IPS DF 4.7 (cell line): ENCODE results near the gene STUM.

Source experiments
- DNase-seq: peaks from one replicate; pipeline ENCODE4 v3.0.0-alpha.2; 2013; ENCODE audit warnings: low spot score; ENCODE audit errors: extremely low read depth

The STUM gene

DNA sequence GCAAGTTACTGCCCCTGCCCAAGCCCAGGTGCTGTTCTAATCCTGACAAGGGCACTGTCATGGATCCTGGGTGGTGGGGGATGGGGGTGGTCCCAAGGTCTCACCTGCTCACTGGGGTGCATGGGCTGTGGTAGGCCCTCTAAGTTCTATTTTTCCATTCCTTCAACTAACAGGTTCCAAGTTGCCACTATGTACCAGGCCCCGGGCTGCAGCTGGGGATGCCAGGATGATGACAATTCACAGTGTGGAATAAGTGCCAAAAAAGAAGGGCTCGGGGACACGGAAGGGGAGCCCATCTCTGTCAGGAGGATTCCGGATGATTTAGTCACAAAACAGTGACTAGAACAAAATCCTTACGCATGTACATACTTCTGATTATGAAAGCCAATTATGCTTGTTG, 76.0 kb downstream of the STUM start:
- no peak for DNase-seq

DNA sequence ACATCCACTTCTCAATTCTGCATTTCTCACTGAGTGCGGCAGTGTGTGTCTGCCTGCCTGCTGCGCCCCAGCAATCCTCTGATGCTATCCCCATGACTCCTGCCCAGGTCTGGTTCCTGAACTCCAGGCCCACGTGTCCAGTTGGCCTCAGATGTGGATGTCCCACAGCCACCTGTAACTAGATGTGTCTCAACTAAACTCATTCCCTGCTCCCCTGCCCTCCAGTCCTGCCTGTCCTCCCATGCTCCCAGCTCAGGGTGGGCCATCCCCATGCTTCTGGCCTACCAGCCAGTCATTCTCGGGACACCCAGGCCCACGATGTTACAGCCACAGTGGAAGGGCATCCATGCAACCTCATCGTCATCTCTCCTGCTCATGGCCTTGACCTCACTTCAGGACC, 76.8 kb downstream of the STUM start:
- DNase-seq, result no peak

DNA sequence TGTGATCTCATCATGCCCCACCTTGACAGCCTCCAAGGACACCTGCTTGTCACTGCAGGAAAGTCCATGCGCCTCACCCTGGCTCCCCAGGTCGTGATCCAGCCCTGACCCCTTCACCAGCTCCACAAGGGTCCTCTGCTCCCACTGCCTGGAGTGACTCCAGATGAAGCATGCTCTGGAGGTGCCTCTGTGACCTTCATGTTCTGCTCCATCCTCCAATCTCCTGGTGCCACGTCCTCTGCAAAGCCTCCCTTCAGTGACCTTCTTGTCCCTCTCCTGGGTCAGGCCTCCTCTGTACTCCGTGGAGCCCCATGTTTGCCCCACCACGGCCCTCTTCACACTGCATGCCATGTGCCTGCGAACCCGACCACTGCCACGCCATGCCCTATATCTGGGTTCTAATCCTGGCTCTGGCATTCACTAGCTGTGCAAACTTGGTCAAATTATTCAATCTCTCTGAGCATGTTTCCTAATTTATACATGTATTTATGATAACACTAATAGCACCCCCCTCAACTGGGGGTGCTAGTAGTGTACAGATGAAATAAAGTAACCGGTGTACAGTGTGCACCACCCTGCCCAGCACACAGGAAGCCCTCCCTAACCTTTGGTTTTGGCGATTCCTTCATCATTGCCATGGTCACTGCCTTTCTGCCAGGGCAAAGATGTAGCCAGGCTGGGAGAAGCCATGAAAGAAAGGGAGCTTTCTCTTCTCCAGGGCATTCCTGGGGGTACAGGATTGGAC, 77.4 kb downstream of the STUM start:
- DNase-seq, result no peak

DNA sequence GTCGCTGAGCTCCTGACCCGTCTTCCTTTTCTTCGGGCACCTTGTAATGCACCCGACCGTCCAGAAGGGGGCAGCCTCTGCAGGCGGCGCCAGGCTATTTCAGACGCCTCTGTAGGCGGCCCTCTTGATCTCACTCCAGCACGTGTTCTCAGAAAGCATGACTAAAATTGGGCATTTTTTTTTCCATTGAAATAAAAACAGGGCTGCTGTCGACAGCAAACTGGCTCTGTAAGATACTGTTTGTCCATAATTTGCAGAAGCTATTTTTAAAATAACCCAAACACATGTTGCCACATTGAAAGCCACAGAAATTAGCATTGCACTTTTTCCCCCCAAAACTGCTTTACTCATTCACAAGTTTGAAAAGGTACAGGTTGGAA, 78.0 kb downstream of the STUM start:
- no peak for DNase-seq

DNA sequence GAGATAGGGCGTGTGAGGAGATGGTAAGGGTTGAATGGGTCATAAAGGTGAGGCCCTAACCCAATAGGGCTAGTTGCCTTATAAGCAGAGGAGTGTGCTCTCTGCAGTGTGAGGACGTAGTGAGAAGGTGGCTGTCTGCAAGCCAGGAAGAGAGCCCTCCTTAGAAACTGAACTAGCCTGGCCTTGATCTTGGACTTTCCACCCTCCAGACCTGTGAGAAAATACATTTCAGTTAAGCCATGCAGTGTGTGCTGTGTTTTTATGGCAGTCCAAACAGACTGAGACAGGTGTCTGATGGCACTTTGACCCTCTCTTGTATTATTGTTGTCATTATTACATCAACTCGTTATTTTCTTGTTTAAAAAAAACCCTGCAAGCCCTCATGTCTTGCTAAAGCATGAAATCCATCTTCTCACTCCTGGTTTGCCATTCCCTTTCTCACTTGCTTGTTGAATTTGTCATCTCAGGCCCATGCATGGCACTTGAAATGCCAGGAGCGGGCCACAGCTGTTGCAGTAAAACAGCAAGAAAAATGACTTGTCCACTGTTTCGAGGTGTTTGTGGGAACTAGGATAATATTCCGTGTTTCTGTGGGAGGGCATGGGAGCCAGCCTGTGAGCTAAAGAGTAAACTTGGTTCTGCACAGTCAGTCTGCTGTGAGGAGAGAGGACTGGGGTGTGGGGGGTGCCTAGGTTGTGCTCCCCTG, 78.6 kb downstream of the STUM start:
- no peak for DNase-seq

DNA sequence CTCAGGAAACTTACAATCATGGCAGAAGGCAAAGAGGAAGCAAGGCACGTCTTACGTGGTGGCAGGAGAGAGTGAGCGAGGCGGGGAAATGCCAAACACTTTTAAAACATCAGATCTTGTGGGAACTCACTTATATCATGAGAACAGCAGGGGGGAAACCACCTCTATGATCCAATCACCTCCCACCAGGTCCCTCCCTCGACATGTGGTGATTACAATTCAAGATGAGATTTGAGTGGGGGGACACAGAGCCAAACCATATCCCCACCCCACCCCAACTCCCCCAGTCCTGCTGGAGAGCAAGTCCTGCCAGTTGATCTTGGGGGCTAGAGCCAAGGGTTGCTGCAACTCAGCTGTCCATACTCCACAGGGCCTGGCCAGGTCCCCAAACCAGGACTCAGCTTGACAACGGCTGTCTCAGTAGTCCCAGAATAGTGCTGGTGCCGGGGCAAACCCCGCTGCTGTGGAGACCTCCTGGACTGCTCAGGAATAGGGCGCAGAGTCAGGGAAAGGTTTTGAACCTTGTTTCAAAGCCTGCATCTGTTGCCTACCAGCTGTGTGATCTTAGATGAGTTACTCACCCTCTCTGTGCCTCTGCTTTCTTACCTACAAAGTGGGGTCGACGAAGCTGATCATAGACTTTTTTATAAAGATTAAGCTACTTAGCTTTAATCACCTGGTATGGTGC, 79.5 kb downstream of the STUM start:
- no peak for DNase-seq

DNA sequence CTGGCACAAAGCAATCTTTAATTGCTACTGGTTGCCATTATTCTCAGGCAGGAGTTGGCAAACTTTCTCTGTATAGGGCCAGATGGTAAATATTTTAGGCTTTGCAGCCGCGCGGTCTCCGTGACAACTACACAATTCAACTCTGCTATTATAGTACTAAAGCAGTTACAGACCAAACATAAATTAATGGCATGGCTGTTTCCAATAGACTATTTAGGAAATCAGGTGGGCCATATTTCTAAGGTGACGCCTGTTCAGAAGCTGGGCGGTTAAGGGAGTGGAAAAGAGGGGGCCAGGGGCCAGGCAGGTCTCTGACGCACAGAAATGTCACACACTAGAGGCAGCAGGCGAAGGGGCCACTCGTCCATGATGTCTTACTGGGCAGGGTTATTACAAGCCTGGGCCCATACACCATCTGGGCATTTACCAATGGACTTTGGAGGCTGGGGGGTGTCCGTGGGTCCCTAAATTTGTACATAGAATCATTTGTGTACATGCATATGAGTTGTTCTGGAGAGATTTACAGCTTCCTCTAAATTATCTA, 80.1 kb downstream of the STUM start:
- no peak for DNase-seq

DNA sequence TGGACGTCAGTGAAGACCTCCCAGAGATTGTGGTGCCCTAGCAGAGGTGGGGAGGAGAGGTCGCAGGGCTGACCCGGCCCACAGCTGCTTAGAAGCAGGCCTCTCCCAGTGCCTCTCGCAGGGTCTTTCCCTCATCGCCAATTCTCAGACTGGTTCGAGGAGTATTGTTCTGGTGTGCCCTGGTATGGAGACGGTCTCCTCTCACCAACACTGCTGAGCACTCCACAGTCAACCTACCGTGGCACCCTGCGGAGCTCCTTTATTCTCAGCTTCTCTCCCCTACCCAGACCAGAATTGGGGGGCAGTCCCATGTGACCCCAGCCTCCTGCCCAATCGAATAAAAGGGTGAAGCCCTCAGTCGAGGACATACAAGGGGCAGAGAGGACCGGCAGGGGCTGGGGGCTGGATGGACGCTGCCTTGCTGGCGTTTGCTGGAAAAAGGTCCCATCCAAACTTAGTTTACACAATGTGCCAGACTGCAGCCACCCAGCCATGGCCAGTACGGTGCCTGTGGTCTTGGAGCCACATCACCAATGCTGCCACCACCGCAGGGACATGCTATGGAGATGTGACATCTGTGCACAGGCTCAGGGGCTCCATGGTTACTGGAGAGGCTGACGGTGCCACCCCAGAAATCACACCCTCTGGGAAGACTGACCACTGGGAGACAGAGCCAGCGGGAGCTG, 80.8 kb downstream of the STUM start:
- DNase-seq, result no peak

DNA sequence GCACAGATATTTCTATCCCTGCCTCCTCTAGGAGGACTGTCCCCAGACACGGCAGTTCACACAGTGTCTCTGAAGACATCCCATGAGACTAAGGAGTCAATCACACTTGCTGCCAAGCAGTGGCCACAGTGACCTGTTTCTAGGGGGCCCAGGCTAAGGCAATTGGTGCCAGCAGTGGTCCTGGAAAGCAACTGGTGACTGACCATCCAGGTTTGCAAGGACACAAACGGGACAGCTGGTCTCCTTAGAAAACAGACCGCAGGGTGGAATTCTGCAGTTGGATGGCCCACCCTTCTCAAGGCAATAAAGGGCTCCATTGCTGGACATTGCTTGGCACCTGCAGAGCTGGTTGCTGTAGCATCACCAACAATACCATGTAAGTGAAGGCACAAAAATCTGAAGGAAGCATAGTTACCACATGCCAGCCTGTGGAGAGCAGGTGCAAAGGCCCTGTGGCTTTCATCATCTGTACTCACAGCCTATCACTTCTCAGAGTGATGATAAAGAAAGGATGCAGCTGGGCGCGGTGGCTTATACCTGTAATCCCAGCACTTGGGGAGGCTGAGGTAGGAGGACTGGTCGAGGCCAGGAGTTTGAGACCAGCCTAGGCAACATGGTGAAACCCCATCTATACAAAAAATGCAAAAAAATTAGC, 81.5 kb downstream of the STUM start:
- no peak for DNase-seq

DNA sequence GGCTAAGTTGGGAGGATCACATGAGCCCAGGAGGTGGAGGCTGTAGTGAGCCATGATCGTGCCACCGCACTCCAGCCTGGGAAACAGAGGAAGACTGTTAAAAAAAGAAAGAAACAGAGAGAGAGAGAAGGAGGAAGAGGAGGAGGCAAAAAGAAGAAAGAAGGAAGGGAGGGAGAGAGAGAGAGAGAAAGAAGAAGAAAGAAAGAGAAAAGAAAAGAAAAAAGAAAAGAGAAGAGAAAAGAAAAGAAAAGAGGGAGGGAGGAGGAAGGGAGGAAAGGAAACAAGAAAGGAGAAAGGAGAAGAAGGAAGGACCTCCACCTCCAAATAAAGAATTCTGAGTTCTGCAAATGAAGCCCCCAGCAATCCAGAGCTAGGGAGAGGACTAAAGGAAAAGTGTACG, 82.0 kb downstream of the STUM start:
- DNase-seq, result no peak

DNA sequence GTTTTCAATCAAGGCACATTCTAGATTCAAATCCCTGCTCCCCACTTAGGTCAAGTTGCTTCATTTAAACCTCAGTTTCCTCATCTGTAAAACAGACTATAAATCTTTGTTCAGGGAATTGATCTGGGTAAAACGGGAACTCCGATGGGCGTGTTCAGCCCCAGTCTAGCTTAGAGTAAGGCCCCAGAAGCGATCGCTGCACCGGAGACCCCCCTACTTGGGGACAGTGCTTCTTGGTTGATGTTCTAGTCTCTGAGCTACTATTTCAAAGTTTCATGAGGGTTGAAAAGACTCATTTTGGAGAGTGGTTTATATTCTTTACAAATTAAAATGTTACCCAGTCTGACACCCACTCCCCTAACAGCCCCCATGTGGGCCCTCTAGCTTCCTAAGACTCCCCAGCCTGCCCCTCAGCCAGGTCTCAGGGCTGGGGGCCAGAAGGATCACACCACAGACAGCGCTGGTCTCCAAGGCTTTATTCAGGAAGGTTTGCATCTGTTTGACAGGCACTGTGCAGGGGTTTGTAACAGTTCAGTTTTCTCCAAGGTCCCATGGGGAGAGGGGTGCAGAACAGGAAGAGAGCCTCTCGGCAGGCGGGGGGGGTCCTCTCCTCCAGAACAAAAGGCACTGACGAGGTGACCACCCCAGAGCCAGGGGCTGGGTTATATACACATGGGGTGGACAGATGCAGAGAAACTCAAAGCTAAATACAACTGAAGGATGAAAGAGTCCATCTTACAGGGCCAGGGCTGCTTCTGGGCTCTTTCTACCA, 82.9 kb downstream of the STUM start:
- DNase-seq, result no peak

DNA sequence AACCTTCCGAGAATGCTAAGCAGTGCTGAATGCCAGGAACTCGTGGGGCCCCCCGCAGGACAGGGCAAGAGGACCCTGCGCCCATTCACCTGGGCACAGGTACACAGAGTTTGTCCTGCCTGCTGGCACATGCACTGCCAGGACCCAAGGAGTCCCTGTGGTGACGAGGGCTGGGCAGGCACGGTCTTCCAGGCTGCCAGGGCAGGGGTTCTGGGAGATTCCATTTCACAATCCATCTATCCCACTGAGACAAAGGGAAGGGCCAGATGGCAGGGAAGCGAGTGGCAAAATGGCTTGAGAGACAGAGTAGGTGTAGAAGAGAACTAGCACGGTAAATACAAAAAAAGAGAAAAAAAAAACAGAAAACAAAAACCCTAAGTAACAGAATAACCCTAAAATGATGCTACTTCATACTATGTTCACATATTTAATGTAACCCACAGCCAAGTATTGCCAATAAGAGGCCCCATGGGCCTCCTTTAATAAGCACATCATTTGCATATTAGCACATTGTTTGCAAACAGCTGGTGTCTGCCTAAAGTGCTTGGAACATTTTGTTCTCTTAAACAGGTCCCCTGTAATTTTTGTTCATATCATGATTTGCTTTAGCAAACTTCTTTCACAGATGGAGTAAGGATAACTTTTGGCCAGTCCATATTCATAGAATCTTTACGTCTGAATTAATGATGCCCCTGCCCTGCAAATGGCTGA, 83.8 kb downstream of the STUM start:
- DNase-seq, result no peak

DNA sequence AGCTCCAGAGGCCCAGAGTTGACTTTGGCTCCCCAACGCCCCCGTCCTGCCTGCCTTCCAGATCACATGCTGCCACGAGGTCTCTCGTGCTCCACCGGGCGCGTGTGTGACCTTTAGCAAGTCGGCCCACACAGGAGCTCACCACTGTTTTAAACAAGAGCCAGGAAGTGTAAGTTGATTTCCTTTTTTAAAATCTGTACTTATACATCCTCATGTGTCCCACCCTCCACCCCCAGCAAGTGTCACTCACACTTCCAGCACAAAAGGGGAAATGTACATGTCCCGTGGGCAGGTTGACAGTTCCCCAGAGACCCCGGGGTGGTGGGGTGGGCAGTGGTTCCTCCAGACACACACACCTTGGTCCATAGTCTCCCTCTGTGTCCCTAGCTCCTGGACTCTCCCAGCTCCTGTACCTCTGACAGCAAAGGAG, 84.4 kb downstream of the STUM start:
- no peak for DNase-seq

DNA sequence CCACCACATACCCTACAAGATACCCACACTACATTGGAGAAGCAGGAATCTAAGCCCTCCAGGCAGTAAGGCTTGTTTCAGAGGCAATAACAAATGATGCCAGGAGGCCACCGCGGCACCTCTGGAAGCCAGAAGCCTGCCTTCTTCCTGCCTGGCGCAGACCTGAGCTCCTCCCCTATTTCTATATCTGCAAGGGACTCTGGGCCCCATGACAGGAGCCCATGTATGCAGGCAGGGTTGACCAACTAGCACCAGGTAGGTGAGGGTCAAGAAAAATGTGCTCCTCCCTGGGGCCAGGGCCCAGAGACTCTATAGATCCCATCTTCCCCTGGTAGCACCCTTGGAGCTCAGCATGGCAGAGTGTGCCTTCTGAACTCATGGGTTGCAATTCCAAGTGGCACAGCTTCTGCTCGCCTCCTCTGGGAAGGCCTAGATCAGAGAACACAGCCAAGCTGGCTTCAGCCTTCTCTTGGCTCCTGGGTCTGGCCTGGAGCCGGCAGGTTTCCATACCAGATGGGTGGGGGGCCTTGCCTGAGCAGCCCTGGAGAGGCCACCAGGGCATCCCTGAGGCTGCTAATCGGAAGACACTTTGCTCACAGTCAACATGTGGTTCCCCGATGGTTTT, 85.1 kb downstream of the STUM start:
- no peak for DNase-seq

DNA sequence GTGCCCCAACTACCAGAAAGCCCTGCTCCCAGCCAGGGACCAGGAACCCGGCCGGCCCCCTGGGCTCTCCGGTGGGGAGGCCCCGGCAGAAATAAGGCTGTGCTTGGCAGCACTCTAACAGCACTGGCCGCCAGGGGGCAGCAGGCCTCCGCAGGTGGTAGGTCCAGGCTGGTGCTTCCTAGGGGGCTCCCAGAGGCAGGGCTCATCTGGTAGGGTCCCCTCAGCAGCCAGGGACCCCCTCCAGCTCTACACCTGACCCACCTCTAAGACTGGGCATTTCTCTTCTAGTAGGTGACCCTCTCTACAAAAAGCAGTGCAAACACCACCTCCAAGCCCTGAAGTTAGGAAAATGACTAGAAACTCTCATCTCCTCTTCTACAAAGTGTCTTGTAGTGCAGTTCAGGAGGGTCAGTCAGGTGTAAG, 85.6 kb downstream of the STUM start:
- no peak for DNase-seq

DNA sequence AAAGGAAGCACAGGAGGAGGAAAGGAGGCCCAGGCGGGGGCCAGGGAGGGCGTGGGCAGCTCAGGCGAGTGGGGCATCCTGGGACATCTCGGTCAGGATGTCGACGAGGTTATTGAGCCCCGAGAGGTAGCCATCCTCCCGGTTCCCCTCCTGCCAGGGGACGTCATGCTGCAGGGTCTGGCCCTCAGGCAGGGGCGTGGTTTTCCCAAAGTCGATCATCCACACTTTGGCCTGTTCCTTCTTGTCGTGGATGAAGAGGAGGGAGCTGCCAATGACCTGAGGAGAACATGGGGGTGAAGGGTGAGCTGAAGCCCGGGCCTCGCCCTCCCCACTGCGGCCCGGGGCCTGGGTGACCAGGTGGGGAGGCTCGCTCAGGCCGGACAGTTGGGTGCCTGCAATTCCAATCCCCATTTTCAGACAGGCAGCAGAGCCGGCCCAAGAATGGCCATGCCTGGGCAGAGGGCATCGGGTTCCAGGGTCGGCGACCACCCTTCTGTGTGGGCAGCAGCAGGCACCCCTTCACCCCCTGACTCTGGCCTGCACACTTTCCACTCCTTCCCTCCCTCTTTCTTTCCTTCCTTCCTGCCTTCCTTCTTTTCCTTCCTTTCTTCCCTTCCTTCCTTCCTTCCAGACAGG, 86.2 kb downstream of the STUM start:
- no peak for DNase-seq

DNA sequence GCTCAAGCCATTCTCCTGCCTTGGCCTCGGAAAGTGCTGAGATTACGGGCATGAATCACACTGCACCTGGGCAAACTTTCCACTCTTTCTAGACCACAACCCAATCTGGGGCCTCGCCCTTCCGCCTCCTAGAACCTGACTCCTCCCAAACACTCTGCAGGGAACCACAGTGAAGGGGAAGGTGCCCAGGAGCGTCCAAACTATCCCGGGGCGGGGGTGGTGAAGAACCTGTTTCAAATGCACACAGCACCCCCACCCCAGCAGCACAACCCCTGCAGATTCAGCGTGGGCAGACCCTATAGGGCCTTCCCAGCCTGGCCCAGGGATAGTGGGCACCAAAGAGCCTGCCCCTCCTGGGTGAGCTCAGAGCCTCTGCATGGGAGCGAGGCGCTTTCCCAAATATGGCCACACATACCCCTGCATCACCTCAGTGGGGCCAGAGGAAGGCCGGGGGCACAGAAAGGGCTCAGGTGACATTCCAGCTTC, 86.9 kb downstream of the STUM start:
- DNase-seq, result no peak

DNA sequence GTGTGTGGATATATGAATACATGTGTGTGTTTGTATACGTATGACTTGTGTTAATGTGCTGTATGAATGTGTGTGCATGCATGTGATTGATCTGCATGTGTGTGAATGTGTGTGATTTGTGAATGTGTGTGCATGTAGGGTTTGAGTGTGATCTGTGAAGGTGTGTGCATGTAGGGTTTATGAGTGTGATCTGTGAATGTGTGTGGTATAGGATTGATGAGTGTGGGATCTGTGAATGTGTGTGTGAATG, 88.2 kb downstream of the STUM start:
- no peak for DNase-seq
